Epithelial cell of esophagus (primary cell): ENCODE data around the gene DVL2.

Experiments used
- DNase-seq: peaks from one replicate; pipeline ENCODE4 v3.0.0; 2010; ENCODE audit warnings: low read depth
- H3K4me3 ChIP-seq: 2 replicates; pipeline ENCODE4 v1.5.1; 2011; ENCODE audit warnings: mild to moderate bottlenecking, low read length, control low read depth
- TF ChIP-seq, protein P1 (sequence below): IDR thresholded peaks from 2 replicates; pipeline ENCODE4 v1.5.1; 2011; ENCODE audit warnings: low read depth, mild to moderate bottlenecking, low read length, control low read depth, inconsistent platforms; ENCODE audit not compliant: insufficient read depth; ENCODE audit errors: missing control alignments

DVL2 gene

GRCh38 chr17:7218166-7218565, 16.2 kb downstream of the DVL2 start:
- peak overlapping the region; percentile 42 for H3K4me3 ChIP-seq
- TF ChIP-seq, protein P1, sequence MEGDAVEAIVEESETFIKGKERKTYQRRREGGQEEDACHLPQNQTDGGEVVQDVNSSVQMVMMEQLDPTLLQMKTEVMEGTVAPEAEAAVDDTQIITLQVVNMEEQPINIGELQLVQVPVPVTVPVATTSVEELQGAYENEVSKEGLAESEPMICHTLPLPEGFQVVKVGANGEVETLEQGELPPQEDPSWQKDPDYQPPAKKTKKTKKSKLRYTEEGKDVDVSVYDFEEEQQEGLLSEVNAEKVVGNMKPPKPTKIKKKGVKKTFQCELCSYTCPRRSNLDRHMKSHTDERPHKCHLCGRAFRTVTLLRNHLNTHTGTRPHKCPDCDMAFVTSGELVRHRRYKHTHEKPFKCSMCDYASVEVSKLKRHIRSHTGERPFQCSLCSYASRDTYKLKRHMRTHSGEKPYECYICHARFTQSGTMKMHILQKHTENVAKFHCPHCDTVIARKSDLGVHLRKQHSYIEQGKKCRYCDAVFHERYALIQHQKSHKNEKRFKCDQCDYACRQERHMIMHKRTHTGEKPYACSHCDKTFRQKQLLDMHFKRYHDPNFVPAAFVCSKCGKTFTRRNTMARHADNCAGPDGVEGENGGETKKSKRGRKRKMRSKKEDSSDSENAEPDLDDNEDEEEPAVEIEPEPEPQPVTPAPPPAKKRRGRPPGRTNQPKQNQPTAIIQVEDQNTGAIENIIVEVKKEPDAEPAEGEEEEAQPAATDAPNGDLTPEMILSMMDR = no peak
- no peak for DNase-seq

- DNase-seq = peak; percentile 58
- peak overlapping the region; percentile 42 for H3K4me3 ChIP-seq
- TF ChIP-seq, protein P1 = no peak
These were observed 17.0 kb downstream of the DVL2 start for GRCh38 chr17:7217113-7217987.

GRCh38 chr17:7216242-7217112, 17.8 kb downstream of the DVL2 start:
- TF ChIP-seq, protein P1 = no peak
- peak overlapping the region; percentile 42 for H3K4me3 ChIP-seq
- no peak for DNase-seq

- TF ChIP-seq, protein P1 = no peak
- no peak for DNase-seq
- H3K4me3 ChIP-seq = peak overlapping the region; percentile 3
These were observed 18.6 kb downstream of the DVL2 start for GRCh38 chr17:7215652-7216180.

GRCh38 chr17:7215136-7215638, 19.1 kb downstream of the DVL2 start:
- TF ChIP-seq, protein P1 = no peak
- no peak for DNase-seq
- no peak overlapping the region for H3K4me3 ChIP-seq

GRCh38 chr17:7214300-7215135, 19.8 kb downstream of the DVL2 start:
- TF ChIP-seq, protein P1 = peak; percentile 74
- peak overlapping the region; percentile 55 for H3K4me3 ChIP-seq
- DNase-seq = peak; percentile 96
